SHP77 treated with DMSO at 0.1 percent for 48 hours (cell line): ENCODE measurements around the gene BOC.

Source experiments
- DNase-seq: peaks from one replicate; lab custom pipeline; 2025; lab: John Stamatoyannopoulos, UW

Gene BOC

GRCh38 chr3:113193719-113194118 lies 17.6 kb upstream of the BOC start:
- DNase-seq = no peak

DNA sequence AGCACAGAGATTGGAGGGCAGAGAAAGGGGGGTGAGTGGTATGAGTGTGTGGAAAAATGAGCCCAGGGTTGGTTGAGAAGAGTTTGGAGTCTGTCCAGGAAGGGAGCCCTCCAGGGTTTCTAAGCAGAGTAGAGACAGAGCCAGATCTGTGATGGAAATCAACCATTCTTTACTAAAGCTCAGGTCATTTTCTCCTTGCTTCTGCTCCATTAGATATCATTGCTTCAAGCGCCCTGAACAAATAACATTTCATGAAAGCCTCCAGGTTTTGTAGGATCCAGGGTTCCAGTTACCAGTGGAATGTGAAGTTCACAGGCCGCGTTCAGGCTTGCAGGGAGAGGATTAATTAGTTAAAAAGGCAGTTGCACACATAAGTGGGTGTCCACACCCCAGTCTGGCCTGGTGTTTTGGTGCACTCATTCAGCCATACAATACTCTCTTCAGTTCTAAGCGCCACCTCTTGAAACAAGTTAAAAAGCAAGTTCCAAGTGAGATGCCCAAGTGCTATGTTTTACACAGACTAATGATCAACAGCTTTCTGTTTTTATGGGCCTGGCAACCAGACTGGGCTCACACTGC lies 16.4 kb upstream of the BOC start:
- no peak for DNase-seq

DNA sequence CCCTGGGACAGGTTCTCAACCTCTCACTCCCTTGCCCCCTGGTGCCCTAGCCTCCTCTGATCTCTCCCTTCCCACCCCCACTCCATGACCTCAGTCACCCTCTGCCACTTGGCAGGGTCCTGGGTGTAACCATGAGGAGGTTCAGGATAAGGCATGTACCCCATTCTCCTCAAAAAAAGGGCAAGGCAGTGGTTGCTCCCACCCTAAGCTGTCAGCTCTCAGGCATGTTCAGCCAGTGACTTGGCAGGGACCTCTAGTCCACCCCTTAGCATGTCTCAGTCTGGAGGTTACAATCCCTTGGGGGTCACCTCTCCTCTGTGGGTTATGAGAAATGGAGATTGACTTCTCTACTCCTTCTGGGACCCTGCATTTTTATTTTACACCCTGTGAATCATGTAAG lies 11.0 kb upstream of the BOC start:
- DNase-seq = no peak

- no peak for DNase-seq
Observed at GRCh38 chr3:113200946-113201345, 10.4 kb upstream of the BOC start.

- no peak for DNase-seq
Observed at GRCh38 chr3:113204371-113204770, 7.0 kb upstream of the BOC start.

GRCh38 chr3:113205481-113205880 lies 5.9 kb upstream of the BOC start:
- no peak for DNase-seq

GRCh38 chr3:113210604-113211329 lies 590 bp upstream of the BOC start:
- DNase-seq = no peak

- no peak for DNase-seq
Observed at GRCh38 chr3:113212150-113212843, 940 bp downstream of the BOC start.

GRCh38 chr3:113212844-113213375 lies 1.6 kb downstream of the BOC start:
- no peak for DNase-seq

- DNase-seq = no peak
Observed at GRCh38 chr3:113213896-113214587, 2.7 kb downstream of the BOC start.

- DNase-seq = no peak
Observed at GRCh38 chr3:113214917-113215595, 3.7 kb downstream of the BOC start.

DNA sequence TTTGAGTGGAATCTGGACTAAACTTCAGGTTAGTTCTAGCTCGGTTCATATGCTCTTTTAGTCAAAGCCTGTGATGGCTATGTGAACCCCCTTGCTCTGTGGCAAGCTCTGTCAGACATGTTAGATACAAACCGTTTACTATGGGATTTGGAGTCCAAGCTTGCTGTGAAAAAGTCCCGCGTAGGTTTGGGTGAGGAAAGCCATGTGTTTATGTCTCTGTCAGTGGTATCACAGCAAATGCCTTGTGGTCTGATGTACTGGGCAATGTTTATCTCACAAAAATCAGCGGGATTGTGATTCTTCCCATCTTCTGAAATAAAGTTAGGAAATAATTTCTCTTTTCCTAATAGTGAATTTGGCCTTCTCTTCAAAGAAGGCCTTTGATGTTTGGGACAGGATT lies 5.0 kb downstream of the BOC start:
- no peak for DNase-seq

DNA sequence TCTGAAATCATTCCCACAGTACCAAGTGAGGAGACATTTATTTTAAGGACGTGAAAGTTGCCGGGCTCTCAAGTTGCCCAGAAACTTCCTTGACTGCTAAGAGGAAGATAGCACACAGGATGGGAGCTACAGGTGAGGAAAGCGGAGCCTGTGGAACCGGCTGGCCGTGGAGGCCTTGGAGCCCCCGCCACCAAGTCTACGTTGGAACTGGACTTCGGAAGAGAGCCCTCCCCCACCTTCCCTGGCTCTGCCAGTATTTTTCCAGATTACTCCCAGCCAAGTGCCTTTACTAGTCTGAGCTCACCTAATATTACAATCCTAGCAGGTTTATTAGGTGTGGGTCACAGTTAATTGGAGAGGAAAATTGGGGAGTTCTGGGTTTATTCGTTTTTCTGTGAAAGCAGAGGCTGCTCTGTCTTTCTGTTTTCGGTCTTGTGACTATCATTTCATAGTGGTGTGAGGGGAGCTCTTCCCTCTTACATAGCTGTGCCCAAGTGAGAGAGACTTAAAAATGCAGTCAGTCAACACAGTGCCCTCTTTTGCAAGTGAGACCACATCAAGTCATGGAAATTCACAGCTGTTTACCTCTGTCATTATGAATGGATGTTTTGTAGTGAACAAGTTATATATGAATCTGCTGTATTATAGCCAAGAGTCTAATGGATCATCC lies 6.8 kb downstream of the BOC start:
- no peak for DNase-seq

DNA sequence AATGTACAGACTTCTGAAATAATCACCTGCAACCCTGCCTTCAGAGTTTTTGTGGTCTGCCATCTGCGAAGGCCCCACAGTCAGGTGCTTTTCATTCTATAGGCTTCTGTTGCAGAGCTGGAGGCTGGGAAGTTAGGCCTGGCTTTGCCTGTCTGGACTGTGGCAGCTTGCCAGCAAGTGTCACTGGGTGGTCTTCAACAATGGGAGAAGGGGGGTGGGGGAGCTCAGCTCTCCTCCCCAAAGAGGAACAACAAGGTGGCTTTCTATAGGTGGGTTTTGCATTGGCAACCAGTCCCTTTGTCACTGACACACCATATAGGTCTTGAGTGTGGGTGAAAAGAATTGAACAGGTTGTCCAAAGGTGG lies 7.3 kb downstream of the BOC start:
- no peak for DNase-seq

GRCh38 chr3:113219605-113220300 lies 8.4 kb downstream of the BOC start:
- no peak for DNase-seq

DNA sequence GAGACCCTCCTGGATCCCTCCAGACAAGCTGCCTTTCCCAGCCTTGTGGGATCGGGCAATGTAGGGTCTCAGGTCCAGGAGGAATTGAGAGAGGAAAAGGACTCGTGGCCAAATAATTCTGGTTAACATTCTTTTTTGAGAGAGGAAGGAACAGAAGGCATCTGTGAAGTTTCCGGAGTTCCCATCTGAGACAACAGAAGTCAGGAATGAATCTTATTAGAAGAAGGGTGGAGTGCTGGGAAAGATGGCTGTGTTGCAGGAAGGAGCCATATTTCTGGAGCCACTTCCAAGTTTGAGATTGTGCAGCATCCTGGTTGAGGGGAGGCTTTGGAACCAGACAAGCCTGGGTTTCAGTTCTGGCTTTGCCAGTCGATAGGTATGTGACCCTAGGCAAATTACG lies 9.4 kb downstream of the BOC start:
- DNase-seq = no peak

GRCh38 chr3:113221721-113222257 lies 10.4 kb downstream of the BOC start:
- no peak for DNase-seq

GRCh38 chr3:113222451-113223086 lies 11.2 kb downstream of the BOC start:
- DNase-seq = peak; percentile 27

- DNase-seq = no peak
Observed at GRCh38 chr3:113223475-113224281, 12.3 kb downstream of the BOC start.
